ENCODE results near the gene BMP6. TPM values are rescaled to one million over a fixed set of nuclear protein-coding genes. Genes with fewer than 3 reads are reported as not detected.

Gene BMP6
- total RNA-seq, 1 experiment from 2014 or later, result 0.28 TPM

DNA sequence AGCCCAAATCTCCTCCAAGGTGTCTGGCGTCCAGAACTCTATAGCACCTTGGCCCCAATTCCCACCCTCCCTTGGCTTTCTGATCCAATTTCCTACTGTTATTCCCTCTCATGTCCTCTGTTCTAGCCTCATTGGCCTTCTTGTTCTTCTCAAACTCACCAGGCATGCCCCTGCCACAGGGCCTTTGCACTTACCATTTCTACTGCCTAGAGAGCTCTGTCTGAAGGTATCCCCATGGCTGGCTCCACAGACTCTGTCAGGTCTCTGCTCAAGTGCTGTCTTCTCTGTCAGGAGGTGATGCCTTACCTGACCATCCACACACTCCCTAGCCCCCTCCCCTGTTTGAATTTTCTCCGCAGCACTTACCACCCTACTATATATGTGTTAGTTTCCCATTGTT lies 5.6 kb upstream of the BMP6 start:
- Histone ChIP-seq H4K5ac (ENCODE audit: insufficient read length, low read depth, low read length) (no peak overlapping the region), H3K23ac (ENCODE audit: insufficient read length, low read depth, low read length) (no peak overlapping the region), H3K14ac (ENCODE audit: insufficient read depth, low read length) (no peak overlapping the region), H2AK5ac (ENCODE audit: insufficient read length, low read length) (no peak overlapping the region), H3K4me2 (ENCODE audit: insufficient read depth, insufficient read length, low read length) (no peak overlapping the region), H2BK15ac (ENCODE audit: low read depth, low read length) (no peak overlapping the region), H4K91ac (ENCODE audit: insufficient read length, low read depth, low read length) (no peak overlapping the region), H3K27me3 (ENCODE audit: insufficient read depth, low read length) (peaks cover 20% of the 10 kb centered on the region), H3T11ph (ENCODE audit: low read length) (no peak overlapping the region), H2BK12ac (ENCODE audit: insufficient read length, low read depth, low read length) (no peak overlapping the region), H3K79me1 (ENCODE audit: insufficient read depth, low read depth, low read length, poor library complexity, severe bottlenecking) (no peaks in the 10 kb centered on the region), H3K23me2 (ENCODE audit: insufficient read length, low read depth, low read length, poor library complexity, severe bottlenecking) (no peaks in the 10 kb centered on the region), H2BK120ac (ENCODE audit: low read depth, low read length, poor library complexity, severe bottlenecking) (no peak overlapping the region), H3K9ac (ENCODE audit: extremely low read depth, insufficient read length, low read length) (no peak overlapping the region), H3K27ac (ENCODE audit: insufficient read length, low read depth, low read length) (no peak overlapping the region), H3K56ac (ENCODE audit: insufficient read length, low read depth, low read length) (no peak overlapping the region), H3K4ac (ENCODE audit: low read depth, low read length) (no peak overlapping the region), H3K9me3 (ENCODE audit: control insufficient read depth, low read depth, low read length) (no peaks in the 10 kb centered on the region), H2AFZ (ENCODE audit: low read length) (no peak overlapping the region), H4K20me1 (ENCODE audit: control insufficient read depth, insufficient read depth, insufficient read length) (no peaks in the 10 kb centered on the region), H4K8ac (replicated peaks; ENCODE audit: insufficient read length, low read depth, low read length) (no peak overlapping the region), H2BK20ac (ENCODE audit: low read depth, low read length, poor library complexity, severe bottlenecking) (no peak overlapping the region), H3K4me1 (ENCODE audit: insufficient read depth, low read length) (no peaks in the 10 kb centered on the region), H2BK5ac (ENCODE audit: insufficient read length, low read length) (no peak overlapping the region), H3K79me2 (ENCODE audit: insufficient read depth, low read length) (no peaks in the 10 kb centered on the region), H3K18ac (ENCODE audit: insufficient read length, low read depth, low read length) (no peak overlapping the region)
- Mint-ChIP-seq H3K36me3 (ENCODE audit: insufficient read depth in 1 of 3, low read depth in 3 of 3) (no peaks in the 10 kb centered on the region; a peak in 2 of 7 replicates), H3K27me3 (ENCODE audit: low read depth) (peaks cover 48% of the 10 kb centered on the region), H3K9me3 (peaks cover 3 to 4% of the 10 kb centered on the region in 2 experiments; a peak in 4 of 5 replicates), H3K4me1 (peaks cover under 1 to 2% of the 10 kb centered on the region in 2 experiments; a peak in 3 of 4 replicates), H3K27ac (no peak overlapping the region), H3K4me3 (no peak overlapping the region)
- DNase-seq, result no peak
- no CpG with 5 or more reads among the region's 2 CpGs for WGBS (ENCODE audit: extremely low coverage, insufficient read length, low lambda C conversion rate)
- TF ChIP-seq, protein P1, sequence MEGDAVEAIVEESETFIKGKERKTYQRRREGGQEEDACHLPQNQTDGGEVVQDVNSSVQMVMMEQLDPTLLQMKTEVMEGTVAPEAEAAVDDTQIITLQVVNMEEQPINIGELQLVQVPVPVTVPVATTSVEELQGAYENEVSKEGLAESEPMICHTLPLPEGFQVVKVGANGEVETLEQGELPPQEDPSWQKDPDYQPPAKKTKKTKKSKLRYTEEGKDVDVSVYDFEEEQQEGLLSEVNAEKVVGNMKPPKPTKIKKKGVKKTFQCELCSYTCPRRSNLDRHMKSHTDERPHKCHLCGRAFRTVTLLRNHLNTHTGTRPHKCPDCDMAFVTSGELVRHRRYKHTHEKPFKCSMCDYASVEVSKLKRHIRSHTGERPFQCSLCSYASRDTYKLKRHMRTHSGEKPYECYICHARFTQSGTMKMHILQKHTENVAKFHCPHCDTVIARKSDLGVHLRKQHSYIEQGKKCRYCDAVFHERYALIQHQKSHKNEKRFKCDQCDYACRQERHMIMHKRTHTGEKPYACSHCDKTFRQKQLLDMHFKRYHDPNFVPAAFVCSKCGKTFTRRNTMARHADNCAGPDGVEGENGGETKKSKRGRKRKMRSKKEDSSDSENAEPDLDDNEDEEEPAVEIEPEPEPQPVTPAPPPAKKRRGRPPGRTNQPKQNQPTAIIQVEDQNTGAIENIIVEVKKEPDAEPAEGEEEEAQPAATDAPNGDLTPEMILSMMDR (conservative IDR thresholded peaks at IDR 0.05), result no peak
